HG03196 (cell line): ENCODE measurements around the gene MPC1L.
"Not testable (repeated sequence)": the region's sequence is repeated elsewhere in the genome, so short reads cannot be mapped to it uniquely, and the experiment has no call there.

ENCODE experiments used
- ATAC-seq: cut with Tn5 transposase; IDR thresholded peaks from one replicate; pipeline ENCODE4 v1.9.1; 2021; ENCODE audit not compliant: unreplicated experiment

Gene MPC1L

DNA sequence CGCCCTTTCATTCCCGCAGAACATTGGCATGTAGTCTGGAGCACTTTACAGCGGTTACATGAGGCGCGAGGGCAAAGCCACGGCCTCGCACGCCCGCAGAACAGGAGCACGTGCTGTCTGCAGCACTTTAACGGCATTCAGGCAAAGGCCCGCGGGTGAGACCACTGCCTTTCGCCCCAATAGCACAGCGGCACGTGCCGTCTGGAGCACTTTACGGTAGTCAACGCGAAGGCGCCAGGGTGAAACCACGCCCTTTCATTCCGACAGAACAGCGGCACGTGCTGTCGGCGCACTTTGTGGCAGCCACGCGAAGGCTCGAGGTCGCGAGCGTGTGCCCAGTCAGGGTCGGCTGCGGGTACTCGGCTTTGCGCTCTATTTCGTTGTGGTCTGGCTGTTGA lies at the start of gene MPC1L:
Gene MPC1L (plus strand): TSS at position 290 of the 398 bp plus-strand sequence. CDS start 138 bp downstream, outside the sequence.
- ATAC-seq: no peak

DNA sequence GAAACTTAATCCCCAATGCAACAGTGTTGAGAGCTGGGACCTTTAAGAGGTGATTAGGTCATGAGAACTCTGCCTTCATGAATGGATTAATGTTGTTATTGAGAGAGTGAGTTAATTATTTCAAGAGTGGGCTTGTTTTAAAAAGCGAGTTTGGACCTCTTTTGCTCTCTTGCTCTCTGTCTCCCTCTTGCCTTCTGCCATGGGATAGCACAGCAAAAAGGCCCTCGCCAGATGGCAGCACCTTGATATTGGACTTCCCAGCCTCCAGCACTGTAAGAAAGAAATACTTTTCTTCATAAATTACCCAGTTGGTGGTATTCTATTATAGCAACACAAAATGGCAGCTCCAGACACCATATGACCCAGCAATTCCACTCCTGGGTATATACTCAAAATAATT lies 49.5 kb upstream of the MPC1L start:
- no peak for ATAC-seq

DNA sequence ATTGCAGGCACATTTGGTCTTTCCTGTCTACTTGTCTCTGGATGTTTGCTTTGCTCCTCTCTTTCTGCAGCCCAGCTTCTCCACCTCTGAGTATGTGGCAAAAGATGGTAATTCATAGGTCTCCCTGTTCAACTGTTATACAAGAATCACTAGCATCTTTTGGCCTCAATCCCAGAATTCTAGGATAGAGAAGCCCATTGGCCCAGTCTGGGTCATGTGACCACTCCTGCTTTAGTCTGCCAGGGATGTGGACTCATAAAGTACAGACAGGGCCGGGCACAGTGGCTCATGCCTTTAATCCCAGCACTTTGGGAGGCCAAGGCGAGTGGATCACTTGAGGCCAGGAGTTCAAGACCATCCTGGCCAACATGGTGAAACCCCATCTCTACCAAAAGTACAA lies 47.8 kb upstream of the MPC1L start:
- not testable (repeated sequence) for ATAC-seq

DNA sequence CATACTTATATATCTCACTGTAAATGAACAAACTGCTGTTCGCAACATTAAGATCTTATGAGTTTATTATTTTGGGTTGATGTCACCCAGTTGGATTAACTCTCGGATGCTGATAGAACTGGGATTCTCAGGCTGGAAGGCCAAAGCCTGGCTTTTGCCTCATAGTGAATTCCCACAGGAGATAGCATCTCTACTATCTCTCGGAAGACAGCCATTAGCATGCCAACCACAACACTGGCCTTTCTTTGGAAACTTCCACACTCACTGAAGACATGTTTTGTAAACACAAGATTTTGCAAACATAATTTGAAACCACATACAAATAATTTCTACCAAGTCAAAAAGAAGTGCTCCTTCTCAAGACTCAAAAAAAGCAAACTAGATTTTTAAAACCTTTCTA lies 46.9 kb upstream of the MPC1L start:
- no peak for ATAC-seq

DNA sequence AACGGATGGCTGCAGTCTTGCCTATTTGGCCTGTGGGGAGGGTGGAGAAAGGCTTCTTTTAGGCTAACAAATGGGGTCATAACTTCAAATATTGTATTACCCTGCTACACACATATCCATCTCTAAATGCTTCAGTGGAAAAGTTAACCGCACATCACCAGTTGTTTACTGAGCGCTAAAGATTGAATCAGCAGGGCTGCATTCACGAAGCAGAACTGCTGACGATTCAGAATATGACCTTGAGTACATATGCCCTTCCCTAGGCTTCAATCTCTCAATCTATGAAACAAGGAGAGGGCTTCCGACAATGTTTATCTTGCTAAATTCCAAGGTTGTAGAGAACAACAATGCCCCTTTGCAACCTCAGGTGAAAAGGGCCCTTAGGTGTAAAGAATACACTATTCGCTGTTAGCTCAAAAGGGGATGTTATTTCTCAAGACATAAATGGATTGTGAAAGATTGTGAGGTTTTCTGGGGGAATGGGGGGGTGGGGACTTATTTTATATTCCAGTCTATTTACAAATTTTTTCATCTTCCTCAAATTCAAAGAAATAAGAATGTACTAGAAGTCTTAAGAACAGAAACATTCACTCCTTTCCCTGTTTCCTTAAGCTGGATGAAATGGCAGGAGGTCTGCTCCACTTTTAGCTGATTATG lies 45.1 kb upstream of the MPC1L start:
- no peak for ATAC-seq

DNA sequence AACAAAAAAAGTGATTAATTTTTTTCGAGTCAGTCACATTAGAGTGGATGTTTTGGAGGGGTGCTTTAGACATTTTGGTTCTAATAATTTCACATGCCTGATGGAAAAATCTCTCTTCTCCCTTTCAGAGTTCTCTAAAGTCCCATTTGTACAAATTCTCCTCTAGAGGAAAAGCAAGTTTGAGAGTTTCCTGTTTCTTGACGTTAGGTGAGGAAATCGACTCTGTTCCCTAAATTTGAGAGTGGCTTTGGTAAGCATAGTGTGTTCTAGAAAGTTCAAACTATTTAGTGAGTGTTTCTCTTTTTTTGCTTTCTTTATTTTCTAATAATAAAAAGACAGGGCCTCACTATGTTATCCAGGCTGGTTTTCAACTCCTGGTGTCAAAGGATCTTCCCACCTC lies 44.1 kb upstream of the MPC1L start:
- ATAC-seq: no peak

DNA sequence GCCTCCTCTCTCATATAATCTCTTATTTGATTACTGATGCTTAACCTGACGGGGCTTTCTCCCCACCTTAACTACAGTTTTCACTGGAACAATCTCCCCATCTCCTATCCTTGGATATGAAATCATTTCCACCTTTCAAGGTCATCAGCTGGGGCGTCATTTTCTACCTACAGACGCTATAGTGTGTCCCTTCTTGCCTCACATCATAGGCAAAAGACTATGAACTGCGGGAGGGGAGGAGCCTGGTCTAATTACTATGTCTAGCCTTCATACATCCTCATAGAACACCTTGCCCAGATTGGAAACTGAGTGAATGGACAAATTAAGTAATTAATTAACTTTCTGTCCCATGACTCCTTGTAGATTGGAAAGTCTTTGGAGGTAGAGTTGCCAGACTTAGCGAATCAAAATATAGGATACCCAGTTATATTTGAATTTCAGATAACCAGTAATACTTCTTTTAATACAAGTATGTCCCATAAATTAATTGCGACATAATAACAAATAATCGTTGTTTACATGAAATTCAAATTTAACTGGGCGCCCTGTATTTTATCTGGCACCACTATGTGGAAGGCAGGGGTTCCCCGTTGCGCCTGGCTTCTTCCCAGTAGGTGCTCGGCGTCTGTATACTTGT lies 43.2 kb upstream of the MPC1L start:
- peak; percentile 48 for ATAC-seq

DNA sequence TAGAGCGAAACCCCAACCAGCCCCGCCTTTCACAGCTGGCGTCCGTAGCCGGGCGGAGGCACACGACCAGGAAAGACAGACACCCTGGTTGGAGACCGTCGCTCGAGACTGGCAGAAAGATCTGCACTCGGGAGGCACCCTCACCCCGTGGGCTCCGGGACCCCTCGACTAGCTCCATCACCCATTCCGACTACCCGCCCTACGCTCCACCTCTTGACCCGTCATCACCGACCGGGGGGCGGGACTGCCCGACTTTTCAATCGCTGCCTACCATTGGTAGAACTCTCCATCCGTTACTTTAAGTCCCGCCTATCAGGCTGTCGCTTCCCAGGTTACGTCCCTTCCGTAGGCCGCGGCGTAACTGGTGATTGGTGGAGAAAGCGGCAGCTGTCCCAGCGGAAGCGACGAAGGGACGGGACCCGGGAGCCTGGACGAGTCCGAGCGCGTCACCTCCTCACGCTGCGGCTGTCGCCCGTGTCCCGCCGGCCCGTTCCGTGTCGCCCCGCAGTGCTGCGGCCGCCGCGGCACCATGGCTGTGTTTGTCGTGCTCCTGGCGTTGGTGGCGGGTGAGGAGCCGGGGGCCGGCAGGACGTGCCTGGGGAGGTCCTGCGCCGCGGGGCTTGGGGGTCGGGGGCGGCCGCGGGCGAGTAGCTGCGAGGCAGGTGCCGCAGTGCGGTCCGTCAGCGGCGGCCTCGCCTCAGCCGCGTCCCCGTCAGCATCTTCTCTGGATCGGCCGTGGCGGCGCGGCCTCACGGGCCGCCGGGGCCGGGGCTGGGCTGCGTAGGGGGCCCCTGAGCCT lies 42.5 kb upstream of the MPC1L start, which contains the start of gene ATP6AP2:
Gene ATP6AP2 (plus strand): TSS at position 434 of the 799 bp plus-strand sequence. CDS start 96 bp downstream, at position 530.
- ATAC-seq: peak; percentile 95

DNA sequence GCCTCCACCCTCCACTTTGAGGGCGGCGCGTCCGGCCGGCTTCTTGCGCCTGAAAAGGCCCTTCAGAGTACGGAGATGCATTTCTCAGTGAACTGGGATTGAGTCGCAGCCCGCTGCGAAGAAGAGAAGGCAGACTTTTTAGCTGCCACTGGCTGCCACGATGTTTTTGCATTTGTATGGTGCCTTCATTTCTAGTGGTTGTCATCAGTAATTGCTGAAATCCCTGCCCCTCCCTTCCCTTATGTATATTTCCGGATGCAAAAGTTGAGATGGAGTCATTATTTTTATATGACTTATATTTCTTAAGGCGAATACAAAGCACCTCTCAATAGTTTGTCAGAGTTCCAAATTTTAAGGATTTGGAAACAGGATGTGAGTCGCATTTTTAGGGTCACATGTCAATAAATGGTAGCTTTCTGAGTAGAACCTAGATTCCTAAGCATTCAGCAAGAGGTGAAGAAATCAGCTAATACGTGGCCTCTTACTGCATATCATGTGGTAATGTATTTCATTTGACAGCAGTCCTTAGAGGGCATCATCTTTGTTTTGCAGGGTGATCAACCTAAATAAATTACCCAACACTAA lies 41.8 kb upstream of the MPC1L start:
- peak; percentile 14 for ATAC-seq

DNA sequence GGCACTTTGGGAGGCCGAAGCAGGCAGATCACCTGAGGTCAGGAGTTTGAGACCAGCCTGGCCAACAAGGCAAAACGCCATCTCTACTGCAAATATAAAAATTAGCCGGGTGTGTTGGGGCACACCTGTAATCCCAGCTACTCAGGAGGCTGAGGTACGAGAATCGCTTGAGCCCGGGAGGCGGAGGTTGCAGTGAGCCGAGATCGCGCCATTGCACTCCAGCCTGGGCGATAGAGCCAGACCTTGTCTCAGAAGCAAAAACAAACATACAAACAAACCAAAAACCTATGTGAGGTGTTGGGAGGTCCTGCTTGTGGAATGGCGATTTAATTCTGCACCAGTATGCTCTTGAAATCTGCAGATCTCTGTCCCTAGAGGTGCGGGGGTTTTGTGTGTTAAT lies 41.0 kb upstream of the MPC1L start:
- ATAC-seq: not testable (repeated sequence)

DNA sequence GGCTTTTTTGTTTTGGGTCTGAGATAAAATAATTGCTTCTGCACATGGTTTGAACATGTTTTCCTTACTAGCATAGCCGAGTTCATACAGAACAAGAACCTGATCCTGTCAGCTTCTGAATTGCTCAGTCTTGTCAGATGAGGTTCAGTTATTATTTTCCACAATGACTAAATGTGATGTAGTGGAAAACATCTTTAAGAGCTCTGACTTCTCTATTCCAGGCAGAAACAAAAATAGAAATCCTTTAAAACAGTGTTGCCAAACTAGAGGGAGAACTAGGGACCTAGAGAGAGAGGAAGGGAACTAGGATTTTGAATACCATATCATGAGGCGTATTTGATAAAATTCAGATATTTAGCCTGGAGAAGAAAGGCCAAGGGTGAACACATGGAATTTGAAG lies 40.4 kb upstream of the MPC1L start:
- no peak for ATAC-seq

DNA sequence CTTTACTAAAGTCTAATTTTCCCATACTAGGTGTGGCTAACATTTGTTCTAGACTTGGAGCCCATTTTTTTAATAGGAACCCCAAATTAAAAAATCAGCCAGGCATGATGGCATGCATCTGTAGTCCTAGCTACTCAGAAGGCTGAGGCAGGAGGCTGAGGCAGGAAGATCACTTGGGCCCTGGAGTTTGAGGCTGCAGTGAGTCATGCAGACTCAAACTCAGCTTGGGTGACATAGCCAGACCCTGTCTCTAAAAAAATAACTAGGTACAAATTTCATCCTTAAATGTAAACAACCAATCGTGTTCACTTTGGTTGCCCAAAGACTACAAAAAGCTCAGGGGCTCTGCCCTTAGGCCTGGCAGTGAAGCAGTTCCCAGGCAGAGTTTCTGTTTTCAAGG lies 35.6 kb upstream of the MPC1L start:
- not testable (repeated sequence) for ATAC-seq

DNA sequence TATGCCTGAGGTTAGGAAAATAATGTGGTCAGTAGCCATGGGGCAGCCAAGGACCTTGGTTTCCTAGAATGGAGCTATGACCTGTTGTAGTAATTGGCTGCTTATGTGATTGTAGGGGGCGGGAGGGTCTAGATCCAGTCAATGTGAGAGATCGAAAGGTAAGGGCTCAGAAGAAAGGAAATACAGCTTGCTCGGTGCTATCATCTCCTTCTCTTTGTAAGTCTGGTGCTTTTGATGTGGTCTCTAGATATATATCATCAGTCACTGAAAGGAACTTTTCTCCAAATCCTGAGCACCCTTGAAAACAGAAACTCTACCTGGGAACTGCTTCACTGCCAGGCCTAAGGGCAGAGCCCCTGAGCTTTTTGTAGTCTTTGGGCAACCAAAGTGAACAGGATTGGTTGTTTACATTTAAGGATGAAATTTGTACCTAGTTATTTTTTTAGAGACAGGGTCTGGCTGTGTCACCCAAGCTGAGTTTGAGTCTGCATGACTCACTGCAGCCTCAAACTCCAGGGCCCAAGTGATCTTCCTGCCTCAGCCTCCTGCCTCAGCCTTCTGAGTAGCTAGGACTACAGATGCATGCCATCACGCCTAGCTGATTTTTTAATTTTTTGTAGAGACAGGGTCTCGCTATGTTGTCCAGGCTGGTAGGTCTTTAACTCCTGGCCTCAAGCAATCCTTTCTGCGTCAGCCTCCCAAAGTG lies 33.5 kb upstream of the MPC1L start:
- not testable (repeated sequence) for ATAC-seq

DNA sequence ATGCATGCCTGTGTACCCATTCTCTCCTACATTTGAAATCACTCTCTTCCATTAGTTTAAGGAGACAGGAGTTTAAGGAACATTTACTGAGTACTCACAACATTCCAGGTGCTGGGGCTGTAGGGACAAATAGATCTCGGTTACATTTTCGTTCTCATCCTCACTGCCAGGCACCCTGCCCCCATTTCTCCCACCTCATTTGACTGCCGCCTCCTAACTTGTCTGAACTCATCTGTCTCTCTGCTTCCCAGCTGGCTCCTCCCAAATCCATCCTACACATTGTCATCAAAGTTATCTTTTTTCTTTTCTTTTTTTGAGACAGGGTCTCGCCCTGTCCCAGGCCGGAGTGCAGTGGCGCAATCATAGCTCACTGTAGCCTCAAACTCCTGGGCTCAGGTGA lies 19.8 kb upstream of the MPC1L start:
- no peak for ATAC-seq

DNA sequence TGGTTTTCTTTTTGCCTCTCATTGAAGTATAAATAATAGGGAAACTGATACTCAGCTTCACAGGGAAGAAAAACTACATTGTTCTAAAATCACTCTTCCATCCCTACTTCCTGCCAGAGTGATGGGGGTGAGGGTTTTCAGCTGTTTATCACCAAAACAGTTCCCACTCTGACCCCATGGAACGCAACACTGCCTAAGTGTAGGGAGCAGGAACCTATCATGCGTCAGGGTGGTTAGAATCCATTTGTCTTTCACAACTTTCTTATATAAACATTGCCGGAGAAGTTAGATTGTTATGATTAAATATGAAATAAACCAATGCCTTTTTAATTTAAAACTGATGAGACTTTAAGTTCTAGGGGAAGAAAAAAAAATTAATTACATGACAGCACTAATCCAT lies 15.8 kb upstream of the MPC1L start:
- no peak for ATAC-seq

DNA sequence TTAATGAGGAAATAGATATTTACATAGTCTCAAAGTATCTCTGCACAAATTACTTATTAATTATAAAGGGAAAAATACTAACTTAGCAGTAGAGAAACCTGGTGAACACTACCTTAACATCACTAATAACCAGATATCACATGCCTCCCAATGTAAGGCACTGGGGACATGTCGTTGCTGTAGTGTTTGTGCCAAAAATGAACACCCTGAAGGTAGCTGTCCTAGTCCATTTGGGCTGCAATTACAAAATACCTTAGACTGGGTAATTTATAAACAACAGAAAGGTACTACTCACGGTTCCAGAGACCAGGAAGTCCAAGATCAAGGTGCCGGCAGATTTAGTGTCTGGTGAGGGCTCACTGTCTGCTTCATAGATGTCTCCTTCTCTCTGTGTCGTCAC lies 10.7 kb upstream of the MPC1L start:
- no peak for ATAC-seq

DNA sequence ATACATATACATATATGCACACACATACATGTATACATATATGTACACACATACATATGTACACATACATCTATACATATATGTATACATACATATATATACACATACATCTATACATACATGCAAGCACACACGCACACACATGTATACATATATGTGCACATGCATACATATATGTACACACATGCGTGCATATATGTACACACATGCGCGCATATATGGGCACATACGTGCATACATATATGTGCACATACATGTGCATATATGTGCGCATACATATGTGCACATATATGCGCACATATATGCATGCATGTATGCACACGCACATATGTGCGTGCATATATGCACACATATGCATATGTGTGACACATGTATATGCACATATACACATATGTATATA lies 7.3 kb upstream of the MPC1L start:
- ATAC-seq: no peak

DNA sequence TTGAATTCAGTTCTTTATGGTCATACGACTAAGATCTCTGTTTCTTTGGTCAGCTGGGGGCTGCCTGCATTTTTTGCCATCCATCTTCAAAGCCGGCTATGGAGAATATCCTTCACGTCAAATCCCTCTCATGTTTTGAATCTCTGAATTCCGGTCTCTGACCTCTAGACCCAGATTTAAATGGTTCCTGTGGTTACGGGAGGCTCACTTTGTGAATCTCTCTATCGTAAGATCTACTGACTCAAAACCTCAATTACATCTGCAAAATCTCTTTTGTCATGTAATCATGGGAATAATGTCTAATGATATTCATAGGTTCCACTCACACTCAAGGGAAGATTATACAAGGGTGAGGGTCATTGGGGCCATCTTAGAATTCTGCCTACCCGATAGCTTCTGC lies 5.7 kb upstream of the MPC1L start:
- ATAC-seq: no peak

DNA sequence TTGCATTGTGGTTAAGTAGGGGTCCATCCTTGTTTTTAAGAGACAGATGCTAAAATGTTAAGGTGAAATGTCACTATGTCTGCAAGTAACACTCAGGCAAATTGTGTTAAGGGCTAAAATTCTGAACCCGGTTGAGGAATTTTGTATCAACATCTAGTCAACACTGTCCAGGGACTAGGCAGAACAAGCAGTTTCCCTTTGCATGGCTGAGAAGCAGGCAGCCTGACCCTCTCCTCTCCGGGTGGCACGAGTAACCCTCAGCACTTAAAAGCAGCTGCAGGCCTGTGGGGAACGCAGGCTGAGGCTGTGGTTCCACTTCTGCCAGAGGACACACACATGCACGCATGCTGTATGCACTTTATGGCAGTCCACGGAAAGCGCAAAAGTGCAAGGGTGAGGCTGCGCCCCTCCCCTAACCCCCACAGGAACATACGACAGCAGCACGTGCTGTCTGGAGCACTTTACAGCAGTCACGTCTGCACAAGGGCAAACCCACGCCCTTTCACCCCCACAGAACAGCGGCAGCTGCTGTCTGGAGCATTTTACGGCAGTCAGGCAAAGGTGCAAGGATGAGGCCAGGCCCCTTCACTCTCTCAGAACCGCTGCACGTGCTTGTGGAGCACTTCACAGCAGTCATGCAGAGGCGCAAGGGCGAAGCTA lies 619 bp upstream of the MPC1L start:
- ATAC-seq: no peak

DNA sequence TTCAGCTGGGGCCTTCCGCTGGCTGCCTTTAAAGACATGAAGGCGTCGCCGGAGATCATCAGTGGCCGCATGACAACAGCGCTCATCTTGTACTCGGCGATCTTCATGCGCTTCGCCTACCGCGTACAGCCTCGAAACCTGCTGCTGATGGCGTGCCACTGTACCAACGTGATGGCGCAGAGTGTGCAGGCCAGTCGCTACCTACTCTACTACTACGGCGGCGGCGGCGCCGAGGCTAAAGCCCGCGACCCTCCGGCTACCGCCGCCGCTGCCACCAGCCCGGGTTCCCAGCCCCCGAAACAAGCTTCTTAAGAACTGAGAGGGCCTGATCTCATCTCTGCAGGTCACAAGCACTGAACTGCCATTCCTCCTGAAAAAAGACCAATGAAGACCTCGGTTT lies 437 bp downstream of the MPC1L start:
- ATAC-seq: no peak
